Stomach smooth muscle (tissue), 2 donors: ENCODE results near the gene MMEL1.
"Not testable (repeated sequence)": the region's sequence is repeated elsewhere in the genome, so short reads cannot be mapped to it uniquely, and the experiment has no call there.

Source experiments
- H3K27ac ChIP-seq: one replicate; pipeline ENCODE4 v1.7.0; 2013; ENCODE audit warnings: mild to moderate bottlenecking, low read length, inconsistent platforms
- H3K27me3 ChIP-seq, 2 donors: one replicate each; pipeline ENCODE4 v1.7.0; 2013; ENCODE audit warnings: low read length in 2 of 2; ENCODE audit not compliant: insufficient read depth in 2 of 2, control insufficient read depth in 1 of 2
- H3K36me3 ChIP-seq, 2 donors: one replicate each; pipeline ENCODE4 v1.7.0; 2013; ENCODE audit warnings: low read length in 2 of 2; ENCODE audit not compliant: control insufficient read depth in 2 of 2, insufficient read depth in 2 of 2
- H3K4me1 ChIP-seq: one replicate; pipeline ENCODE4 v1.7.0; 2013; ENCODE audit warnings: low read length; ENCODE audit not compliant: control insufficient read depth, insufficient read depth
- H3K4me3 ChIP-seq, 2 donors: one replicate each; pipeline ENCODE4 v1.7.0; 2013; ENCODE audit warnings: low read length in 2 of 2
- H3K9ac ChIP-seq, 2 donors: one replicate each; pipeline ENCODE4 v1.7.0; 2013; ENCODE audit warnings: low read length in 2 of 2, mild to moderate bottlenecking in 1 of 2
- H3K9me3 ChIP-seq, 2 donors: one replicate each; pipeline ENCODE4 v1.7.0; 2013; ENCODE audit warnings: low read length in 2 of 2; ENCODE audit not compliant: control insufficient read depth in 2 of 2
- donor health status: healthy.
- donor health status: Pancreatic carcinoma.

Gene MMEL1

DNA sequence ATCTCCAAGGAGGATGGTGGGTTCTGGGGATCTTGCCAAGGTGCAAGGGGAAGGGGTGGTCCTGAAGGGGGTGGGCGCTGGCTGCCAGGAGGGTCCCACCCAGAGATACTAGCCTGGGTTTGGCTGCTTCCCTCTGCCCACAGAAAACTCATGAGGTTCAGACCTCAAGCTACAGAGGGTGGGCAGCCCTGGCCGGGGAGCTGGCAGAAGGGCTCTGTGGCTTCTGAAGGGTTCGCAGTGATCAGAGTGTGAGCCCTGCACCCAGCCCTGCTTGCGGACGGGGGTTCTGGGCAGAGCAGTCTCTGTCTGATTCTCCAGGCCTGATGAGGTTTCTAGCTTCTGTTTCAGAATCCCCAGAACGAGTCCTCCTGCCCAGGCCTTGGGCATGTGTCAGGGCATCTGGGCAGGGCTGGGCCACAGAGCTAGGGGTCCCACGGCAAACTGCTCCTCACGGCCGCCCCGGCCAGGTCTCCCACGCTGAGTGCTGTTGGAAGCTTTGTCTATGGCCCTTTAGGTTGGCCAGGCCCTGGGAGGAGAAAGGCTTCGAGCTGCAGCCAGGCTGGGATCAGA lies 635 bp upstream of the MMEL1 start:
- Histone ChIP-seq H3K9me3 (no peaks in the 10 kb centered on the region), H3K4me1 (peaks cover 2% of the 10 kb centered on the region), H3K9ac (no peak overlapping the region), H3K36me3 (no peaks in the 10 kb centered on the region), H3K27ac (no peak overlapping the region), H3K4me3 (no peak overlapping the region), H3K27me3 (peaks cover 56 to 68% of the 10 kb centered on the region in 2 donors)

DNA sequence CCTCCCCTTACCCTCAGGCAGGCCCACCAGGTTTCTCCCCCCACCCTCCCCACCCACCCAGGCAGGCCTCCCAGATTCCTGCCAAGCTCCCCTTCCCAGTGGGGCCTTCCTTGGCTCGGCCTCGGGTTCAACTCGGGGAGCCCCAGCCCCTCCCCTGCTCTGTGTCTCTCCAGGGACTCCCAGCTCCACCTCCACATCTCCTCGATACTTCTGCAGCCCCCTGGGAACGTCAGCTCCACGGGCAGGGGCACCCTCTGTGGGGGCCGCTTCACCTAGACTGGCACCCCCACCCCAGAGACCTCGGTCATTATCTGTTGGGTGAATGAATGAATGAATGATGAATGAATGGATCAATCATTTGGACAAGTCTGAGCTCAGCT lies 775 bp downstream of the MMEL1 start:
- H3K9me3 ChIP-seq = no peaks in the 10 kb centered on the region
- H3K4me3 ChIP-seq = no peak overlapping the region
- H3K9ac ChIP-seq = no peak overlapping the region
- H3K27ac ChIP-seq = no peak overlapping the region
- H3K4me1 ChIP-seq = peaks cover 7% of the 10 kb centered on the region
- no peaks in the 10 kb centered on the region for H3K36me3 ChIP-seq
- peaks cover 56 to 74% of the 10 kb centered on the region in 2 donors for H3K27me3 ChIP-seq

DNA sequence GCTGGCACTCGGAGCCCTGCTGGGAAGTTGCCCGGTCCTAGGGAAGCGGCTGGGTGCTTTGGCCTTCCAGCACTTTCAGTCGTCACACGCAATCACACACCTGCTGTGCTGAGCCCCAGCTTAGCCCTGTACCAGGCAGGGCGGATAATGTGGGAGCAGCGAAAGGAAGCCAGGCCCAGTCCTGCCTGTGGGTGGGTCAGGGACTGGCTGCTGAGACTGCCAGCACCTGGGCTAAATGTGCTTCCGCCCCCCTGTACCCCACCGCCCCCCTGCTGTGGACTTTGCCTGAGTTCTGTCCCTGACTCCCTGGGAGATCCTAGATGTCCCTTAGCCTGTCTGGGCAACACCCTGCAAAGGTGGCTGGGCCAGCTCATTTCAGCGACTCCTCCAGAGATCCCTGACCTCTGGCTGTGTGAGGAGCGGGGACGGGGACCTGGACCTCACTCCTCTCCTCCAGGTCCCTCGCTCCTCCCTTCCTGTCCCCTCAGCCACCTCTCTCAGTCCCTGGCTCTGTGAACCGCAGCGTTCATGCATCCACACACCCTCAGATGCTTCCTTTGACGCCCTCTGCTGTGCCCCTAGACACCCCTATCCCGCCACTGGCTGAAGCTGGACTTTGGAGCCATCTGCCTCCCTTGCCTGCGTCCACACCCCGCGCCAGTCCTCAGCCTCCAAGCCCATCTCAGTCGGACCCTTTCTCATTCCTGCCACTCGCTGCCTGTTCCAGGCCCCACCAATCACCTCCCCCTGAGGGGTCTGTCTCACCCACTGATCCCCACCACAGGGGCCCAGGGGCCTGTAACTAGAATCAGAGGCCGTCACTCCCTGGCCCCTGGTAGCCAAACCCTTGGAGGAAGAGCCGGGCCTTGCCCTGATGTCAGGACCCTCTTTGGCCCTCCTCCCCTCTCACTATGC lies 1.4 kb downstream of the MMEL1 start:
- no peaks in the 10 kb centered on the region for H3K36me3 ChIP-seq
- no peak overlapping the region for H3K9ac ChIP-seq
- H3K4me3 ChIP-seq = no peak overlapping the region
- H3K4me1 ChIP-seq = peaks cover 7% of the 10 kb centered on the region
- H3K9me3 ChIP-seq = no peaks in the 10 kb centered on the region
- H3K27ac ChIP-seq = no peak overlapping the region
- H3K27me3 ChIP-seq = peaks cover 51 to 72% of the 10 kb centered on the region in 2 donors

DNA sequence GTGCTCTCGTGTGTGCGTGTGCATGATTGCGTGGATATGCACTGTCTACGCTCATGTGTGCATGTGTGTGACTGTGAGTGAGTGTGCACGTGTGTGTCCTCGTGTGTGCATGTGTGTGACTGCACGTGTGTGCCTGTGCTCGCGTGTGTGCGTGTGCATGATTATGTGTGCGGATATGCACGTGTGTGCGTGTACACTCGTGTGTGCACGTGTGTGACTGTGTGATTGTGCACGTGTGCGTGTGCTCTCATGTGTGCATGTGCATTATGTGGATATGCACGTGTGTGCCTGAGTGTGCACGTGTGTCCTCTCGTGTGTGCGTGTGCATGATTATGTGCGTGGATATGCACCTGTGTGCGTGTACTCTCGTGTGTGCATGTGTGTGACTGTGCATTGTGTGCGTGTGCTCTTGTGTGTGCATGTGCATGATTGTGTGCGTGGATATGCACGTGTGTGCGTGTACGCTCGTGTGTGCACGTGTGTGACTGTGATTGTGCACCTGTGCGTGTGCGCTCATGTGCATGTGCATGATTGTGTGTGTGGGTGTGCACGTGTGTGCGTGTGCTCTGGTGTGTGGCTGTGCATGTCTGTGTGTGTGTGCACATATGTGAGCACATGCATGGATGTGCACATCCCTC lies 2.2 kb downstream of the MMEL1 start:
- Histone ChIP-seq H3K4me1 (peaks cover 7% of the 10 kb centered on the region), H3K4me3 (no peak overlapping the region), H3K9me3 (no peaks in the 10 kb centered on the region), H3K36me3 (no peaks in the 10 kb centered on the region), H3K27me3 (peaks cover 53 to 67% of the 10 kb centered on the region in 2 donors), H3K27ac (no peak overlapping the region), H3K9ac (no peak overlapping the region)

GRCh38 chr1:2629627-2630497 lies 3.0 kb downstream of the MMEL1 start:
- Histone ChIP-seq H3K9ac (no peak overlapping the region), H3K36me3 (no peaks in the 10 kb centered on the region), H3K4me3 (no peak overlapping the region), H3K27ac (no peak overlapping the region), H3K27me3 (peaks cover 52 to 60% of the 10 kb centered on the region in 2 donors), H3K9me3 (no peaks in the 10 kb centered on the region), H3K4me1 (peaks cover 7% of the 10 kb centered on the region)

GRCh38 chr1:2628933-2629626 lies 3.7 kb downstream of the MMEL1 start:
- Histone ChIP-seq H3K27me3 (peaks cover 51 to 56% of the 10 kb centered on the region in 2 donors), H3K9me3 (no peaks in the 10 kb centered on the region), H3K4me1 (peaks cover 7% of the 10 kb centered on the region), H3K9ac (no peak overlapping the region), H3K36me3 (no peaks in the 10 kb centered on the region), H3K4me3 (no peak overlapping the region), H3K27ac (no peak overlapping the region)

GRCh38 chr1:2628191-2628932 lies 4.5 kb downstream of the MMEL1 start:
- H3K36me3 ChIP-seq = no peaks in the 10 kb centered on the region
- H3K9ac ChIP-seq = no peak overlapping the region
- no peak overlapping the region for H3K4me3 ChIP-seq
- H3K9me3 ChIP-seq = no peaks in the 10 kb centered on the region
- no peak overlapping the region for H3K27ac ChIP-seq
- H3K4me1 ChIP-seq = peaks cover 7% of the 10 kb centered on the region
- peaks cover 44 to 49% of the 10 kb centered on the region in 2 donors for H3K27me3 ChIP-seq

DNA sequence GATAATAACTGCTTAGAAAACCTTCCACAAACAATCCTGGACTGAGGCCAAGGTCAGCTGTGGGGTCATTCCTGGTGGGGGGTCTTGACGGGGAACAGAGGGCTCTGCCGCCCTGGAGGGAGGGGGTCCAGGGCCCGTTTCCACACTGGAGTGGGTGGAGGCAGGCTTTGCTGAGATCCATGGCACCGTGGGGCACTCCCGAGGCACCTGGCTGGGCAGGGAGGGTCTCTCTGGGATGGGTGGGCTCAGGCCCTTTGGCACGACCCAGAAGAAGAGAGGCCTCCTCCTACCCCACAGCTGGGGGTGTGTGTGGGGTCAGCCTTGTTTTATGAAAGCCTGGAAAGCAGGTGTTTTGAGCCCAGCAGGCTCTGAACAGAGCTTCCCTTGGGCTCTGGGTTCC lies 5.1 kb downstream of the MMEL1 start:
- H3K4me1 ChIP-seq = peaks cover 7% of the 10 kb centered on the region
- H3K27ac ChIP-seq = no peak overlapping the region
- H3K27me3 ChIP-seq = peaks cover 40 to 43% of the 10 kb centered on the region in 2 donors
- H3K9ac ChIP-seq = no peak overlapping the region
- H3K9me3 ChIP-seq = no peaks in the 10 kb centered on the region
- H3K36me3 ChIP-seq = no peaks in the 10 kb centered on the region
- no peak overlapping the region for H3K4me3 ChIP-seq

GRCh38 chr1:2625748-2626147 lies 7.1 kb downstream of the MMEL1 start:
- not testable (repeated sequence) for H3K9me3 ChIP-seq, H3K4me1 ChIP-seq, H3K36me3 ChIP-seq, H3K9ac ChIP-seq, H3K4me3 ChIP-seq, H3K27ac ChIP-seq
- H3K27me3 ChIP-seq = peaks cover 30 to 34% of the 10 kb centered on the region in 2 donors
